Renal pelvis (tissue), 4 donors: ENCODE results near the gene TNFRSF12A. TPM values are rescaled to one million over a fixed set of nuclear protein-coding genes. Genes with fewer than 3 reads are reported as not detected.
"Not testable (repeated sequence)": the region's sequence is repeated elsewhere in the genome, so short reads cannot be mapped to it uniquely, and the experiment has no call there.

Experiments
- DNase-seq: peaks from one replicate; pipeline ENCODE4 v3.0.0-alpha.2; 2013
- polyA plus RNA-seq, 3 donors: library from polyadenylated mRNA; unstranded; fragments of 120-200 nt; gene quantifications; one replicate each; pipeline ENCODE4 v1.2.1, GENCODE V29; 2013; ENCODE audit not compliant: insufficient read length in 3 of 3

The TNFRSF12A gene
- polyA plus RNA-seq, 3 donors = 12.7 to 15.3 (median 14.2) TPM

- DNase-seq = no peak
Measured at GRCh38 chr16:3060339-3061127, 40.4 kb downstream of the TNFRSF12A start.

- no peak for DNase-seq
Measured at GRCh38 chr16:3062553-3062952, 42.4 kb downstream of the TNFRSF12A start.

- DNase-seq = no peak
Measured at GRCh38 chr16:3063625-3064386, 43.6 kb downstream of the TNFRSF12A start.

GRCh38 chr16:3065069-3065741, 45.0 kb downstream of the TNFRSF12A start, which contains the start of gene IL32:
Gene IL32 (plus strand): TSS chr16:3065640. CDS start chr16:3065812, 172 bp downstream.
- peak; percentile 44 for DNase-seq

- no peak for DNase-seq
Measured at GRCh38 chr16:3065742-3066439, 45.7 kb downstream of the TNFRSF12A start.

- DNase-seq = no peak
Measured at GRCh38 chr16:3066440-3066748, 46.2 kb downstream of the TNFRSF12A start.

- no peak for DNase-seq
Measured at GRCh38 chr16:3068487-3068886, 48.3 kb downstream of the TNFRSF12A start.

- DNase-seq = not testable (repeated sequence)
Measured at GRCh38 chr16:3069146-3069545, 49.0 kb downstream of the TNFRSF12A start.

GRCh38 chr16:3070608-3071111, 50.5 kb downstream of the TNFRSF12A start:
- no peak for DNase-seq

GRCh38 chr16:3071655-3072054, 51.5 kb downstream of the TNFRSF12A start:
- DNase-seq = no peak

Other genes with a start within 250 kb of the TNFRSF12A start
- 100 to 1,000 TPM; 203 to 310 (median 281) TPM for gene ELOB, start 243.1 kb upstream of the TNFRSF12A start, polyA plus RNA-seq
- under 1 TPM in 1 of 3 donors, not detected in 2; 0.26 TPM for gene PRSS33, start 232.8 kb upstream of the TNFRSF12A start, polyA plus RNA-seq
- gene PRSS41, start 221.9 kb upstream of the TNFRSF12A start, polyA plus RNA-seq = not detected
- gene PRSS21, start 203.1 kb upstream of the TNFRSF12A start, polyA plus RNA-seq = under 1 TPM in 1 of 3 donors, not detected in 2; 0.38 TPM
- under 1 TPM; 0.21 to 0.84 (median 0.43) TPM for gene ZG16B, start 190.1 kb upstream of the TNFRSF12A start, polyA plus RNA-seq
- 10 to 100 TPM in 1 of 3 donors, 1 to 10 TPM in 2; 8.8 to 13.1 (median 9.2) TPM for gene PRSS22, start 162.2 kb upstream of the TNFRSF12A start, polyA plus RNA-seq
- 10 to 100 TPM; 26.6 to 33.2 (median 29.5) TPM for gene FLYWCH2, start 137.2 kb upstream of the TNFRSF12A start, polyA plus RNA-seq
- gene FLYWCH1, start 108.4 kb upstream of the TNFRSF12A start, polyA plus RNA-seq = 10 to 100 TPM; 27.8 to 38.9 (median 32.4) TPM
- gene KREMEN2, start 56.1 kb upstream of the TNFRSF12A start, polyA plus RNA-seq = 1 to 10 TPM; 2.5 to 3.6 (median 3.5) TPM
- gene PAQR4, start 51.0 kb upstream of the TNFRSF12A start, polyA plus RNA-seq = 10 to 100 TPM in 2 of 3 donors, 1 to 10 TPM in 1; 9.9 to 12.5 (median 12.4) TPM
- 10 to 100 TPM; 15.0 to 23.1 (median 22.8) TPM for gene PKMYT1, start 39.9 kb upstream of the TNFRSF12A start, polyA plus RNA-seq
- gene CLDN9, start 7.4 kb upstream of the TNFRSF12A start, polyA plus RNA-seq = 1 to 10 TPM; 2.8 to 3.4 (median 3.1) TPM
- gene CLDN6, start 2.2 kb upstream of the TNFRSF12A start, polyA plus RNA-seq = 10 to 100 TPM; 36.5 to 44.7 (median 38.9) TPM
- 10 to 100 TPM; 69.1 to 76.5 (median 71.3) TPM for gene HCFC1R1, start 3.6 kb downstream of the TNFRSF12A start, polyA plus RNA-seq
- 10 to 100 TPM; 31.8 to 36.4 (median 35.8) TPM for gene THOC6, start 3.7 kb downstream of the TNFRSF12A start, polyA plus RNA-seq
- 1 to 10 TPM; 2.5 to 3.9 (median 3.6) TPM for gene BICDL2, start 16.6 kb downstream of the TNFRSF12A start, polyA plus RNA-seq
- gene MMP25, start 26.2 kb downstream of the TNFRSF12A start, polyA plus RNA-seq = 1 to 10 TPM; 1.4 to 1.6 (median 1.5) TPM
- 10 to 100 TPM; 30.4 to 39.9 (median 34.9) TPM for gene IL32, start 45.3 kb downstream of the TNFRSF12A start, polyA plus RNA-seq
- gene ZSCAN10, start 78.9 kb downstream of the TNFRSF12A start, polyA plus RNA-seq = under 1 TPM; 0.10 to 0.30 (median 0.10) TPM
- 10 to 100 TPM; 16.2 to 20.3 (median 20.2) TPM for gene ZNF205, start 92.2 kb downstream of the TNFRSF12A start, polyA plus RNA-seq
- gene ZNF213, start 114.7 kb downstream of the TNFRSF12A start, polyA plus RNA-seq = 10 to 100 TPM; 14.1 to 18.2 (median 16.2) TPM
- not detected for gene OR1F1, start 167.8 kb downstream of the TNFRSF12A start, polyA plus RNA-seq
- gene ZNF200, start 214.8 kb downstream of the TNFRSF12A start, polyA plus RNA-seq = 10 to 100 TPM; 11.5 to 15.0 (median 13.4) TPM
- gene MEFV, start 236.3 kb downstream of the TNFRSF12A start, polyA plus RNA-seq = under 1 TPM; 0.20 to 0.38 (median 0.33) TPM